Measurements from ENCODE around the gene MELTF.

MELTF gene

DNA sequence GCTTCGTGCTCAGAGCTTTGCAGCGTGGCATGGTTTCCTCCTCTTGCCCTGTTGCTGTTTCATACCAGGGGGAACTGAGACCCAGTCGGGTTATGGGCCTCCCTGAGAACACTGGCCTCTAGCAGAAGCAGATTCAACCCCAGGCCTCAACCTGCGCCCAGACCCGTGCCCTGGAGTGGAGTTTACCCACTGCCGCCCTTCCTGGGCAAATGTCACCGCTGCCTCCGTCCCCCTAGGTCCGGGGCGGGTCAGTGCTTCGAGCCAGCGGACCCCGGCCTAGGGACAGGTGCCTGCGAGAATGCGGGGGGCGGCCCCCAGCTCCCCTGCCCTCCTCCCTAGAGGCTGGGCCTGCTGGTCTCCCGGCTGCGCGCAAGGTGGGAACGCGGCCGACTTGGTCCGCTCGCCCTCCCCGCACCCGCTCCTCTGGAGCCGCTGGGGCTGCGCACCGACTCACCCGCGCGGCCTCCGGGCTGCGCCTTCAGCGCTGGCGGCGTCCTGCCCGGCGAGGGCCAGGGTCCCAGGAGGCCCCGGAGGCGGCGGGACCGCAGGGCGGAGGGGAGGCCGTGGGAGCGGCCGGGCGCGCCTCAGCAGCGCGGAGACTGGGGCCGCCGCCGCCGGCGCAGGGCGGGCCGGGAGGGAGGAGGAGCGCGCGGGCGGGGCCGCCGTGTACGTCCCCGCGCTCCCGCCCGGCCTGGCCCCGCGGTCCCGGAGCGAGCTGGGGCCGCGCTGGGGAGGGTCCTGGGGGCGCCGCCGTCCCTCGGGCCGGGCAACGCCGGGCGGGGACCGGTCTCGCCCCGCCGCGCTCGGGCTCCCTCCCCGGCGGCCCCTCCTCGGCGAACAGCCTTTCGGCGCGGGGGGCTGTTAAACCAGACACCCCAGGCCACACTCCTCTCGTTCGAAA lies 61.1 kb downstream of the MELTF start, which contains the start of gene PIGZ:
PIGZ (minus strand) TSS at position 601 of the 901 bp plus-strand sequence. CDS start 16,802 bp downstream, outside the sequence.
- DNase-seq (ENCODE audit: low spot score) = no peak

DNA sequence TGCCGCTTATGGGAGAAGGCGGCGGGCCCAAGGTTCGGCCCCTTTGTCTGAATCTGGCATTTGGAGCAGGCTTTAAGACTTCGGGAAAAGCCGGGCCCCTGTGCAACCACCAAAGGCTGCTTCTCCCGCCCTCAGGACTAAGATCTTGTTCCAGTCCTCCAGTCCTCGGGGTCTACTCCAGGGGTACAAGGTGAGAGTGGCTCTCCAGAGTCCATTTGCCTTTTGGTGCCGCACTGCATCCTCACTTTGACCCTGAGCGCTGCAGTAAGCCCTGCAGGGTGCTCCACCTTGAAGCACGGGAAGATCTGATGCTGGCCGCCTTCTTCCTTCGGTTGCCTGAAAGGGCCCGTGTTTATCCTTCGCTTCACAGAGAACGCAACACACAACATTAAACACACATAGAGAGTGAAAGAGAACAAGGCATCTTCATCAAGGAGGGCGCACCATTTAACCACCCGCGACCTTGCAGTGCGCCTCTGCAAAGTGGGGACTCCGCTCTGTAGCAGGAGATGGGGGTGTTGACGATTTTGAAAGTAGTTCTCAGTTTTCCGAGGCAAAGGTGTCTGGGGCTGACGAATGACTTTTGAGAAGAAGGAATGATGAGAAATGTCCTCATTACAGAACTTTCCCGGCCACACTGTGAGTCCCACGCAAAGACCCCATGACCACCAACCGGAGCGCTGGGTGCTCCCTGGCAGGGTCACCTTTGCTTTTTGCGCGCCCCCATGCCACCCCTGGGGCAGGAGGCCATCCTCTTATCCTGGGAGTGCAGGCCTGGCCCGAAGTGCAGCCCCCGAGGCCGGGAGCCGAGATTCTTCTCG lies 62.0 kb downstream of the MELTF start:
- no peak for DNase-seq (ENCODE audit: low spot score)

DNA sequence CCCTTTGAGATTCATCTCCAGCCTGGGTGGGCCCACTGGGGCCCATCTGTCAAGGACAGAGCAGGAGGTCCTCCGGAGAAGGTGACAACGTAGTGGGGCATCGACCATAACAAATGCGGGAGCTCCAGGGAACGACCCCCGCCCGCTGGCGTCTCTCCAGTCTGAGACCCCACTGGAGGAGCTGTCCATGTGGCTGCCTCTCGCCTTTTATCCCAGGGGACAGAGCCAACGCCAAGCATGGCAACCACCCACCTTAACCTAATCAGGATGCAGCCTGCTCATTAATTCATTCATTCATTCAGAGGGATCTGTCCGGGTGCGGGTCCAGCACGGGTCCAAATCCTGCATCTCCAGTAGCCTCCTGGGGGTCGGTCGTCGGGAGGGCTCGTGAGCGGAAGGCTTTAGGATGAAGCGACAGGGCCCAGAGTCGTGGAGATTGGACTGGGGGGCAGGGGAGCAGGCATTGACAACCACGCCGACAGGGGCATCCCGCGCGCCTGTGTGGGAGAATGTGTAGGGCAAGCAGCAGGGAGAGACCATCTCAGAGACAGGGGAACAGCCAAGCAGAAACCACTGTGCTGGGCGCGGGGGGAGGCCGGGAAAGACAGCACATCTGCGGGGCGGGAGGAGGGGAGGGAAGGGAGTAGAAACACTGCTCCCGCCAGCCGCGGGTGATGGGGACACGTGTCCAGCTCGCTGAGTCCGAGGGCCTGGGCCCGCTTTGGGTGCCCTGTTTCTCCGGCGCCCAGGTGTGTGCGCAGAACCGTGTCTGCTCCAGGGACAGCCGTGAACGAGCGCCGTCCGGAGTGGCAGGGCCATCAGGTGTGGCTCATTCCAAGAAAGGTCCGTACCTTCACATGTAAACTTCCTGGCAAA lies 62.9 kb downstream of the MELTF start:
- no peak for DNase-seq (ENCODE audit: low spot score)

DNA sequence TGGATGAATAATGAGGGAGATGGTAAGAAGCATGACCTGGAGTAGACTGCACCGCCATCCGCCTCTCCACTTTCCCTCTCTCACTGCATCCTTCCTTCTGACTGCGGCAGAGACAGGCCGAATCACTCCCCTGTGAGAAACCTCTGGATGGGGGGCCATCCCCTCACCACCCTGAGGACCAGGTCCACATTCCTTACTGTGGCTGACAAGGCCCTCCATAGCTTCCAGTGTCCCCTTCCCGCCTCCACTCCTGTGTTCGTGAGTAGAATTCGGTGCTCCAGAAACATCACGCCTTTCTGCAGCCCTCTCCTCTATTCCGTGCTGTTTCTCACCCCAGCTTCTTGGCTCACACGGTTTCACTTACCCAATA lies 63.8 kb downstream of the MELTF start:
- no peak for DNase-seq (ENCODE audit: low spot score)

DNA sequence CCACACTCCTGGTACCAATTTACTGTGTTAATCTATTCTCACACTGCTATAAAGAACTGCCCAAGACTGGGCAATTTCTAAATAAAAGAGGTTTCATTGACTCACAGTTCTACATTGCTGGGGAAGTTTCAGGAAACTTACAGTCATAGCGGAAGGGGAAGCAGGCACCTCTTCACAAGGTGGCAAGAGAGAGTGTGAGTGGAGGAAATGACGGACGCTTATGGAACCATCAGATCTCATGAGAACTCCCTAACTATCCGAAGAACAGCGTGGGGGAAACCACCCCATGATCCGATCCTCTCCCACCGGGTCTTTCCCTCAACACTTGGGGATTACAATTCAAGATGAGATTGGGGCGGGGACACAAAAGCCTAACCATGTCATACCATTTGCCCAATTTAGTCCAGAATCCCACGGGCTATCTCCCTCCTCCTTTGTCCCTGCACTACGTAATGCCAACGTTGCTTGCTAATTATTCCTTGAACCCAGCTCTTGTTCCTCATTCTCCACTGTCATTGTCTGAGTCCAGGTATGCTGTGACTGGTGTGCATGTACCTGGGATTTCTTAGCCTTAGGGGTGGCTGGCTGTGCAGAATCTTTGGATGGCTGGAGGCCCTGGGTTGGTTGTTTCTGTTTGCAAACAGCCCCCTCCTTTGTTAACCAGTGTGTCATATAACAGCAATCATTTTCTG lies 64.4 kb downstream of the MELTF start:
- DNase-seq (ENCODE audit: low spot score) = no peak

DNA sequence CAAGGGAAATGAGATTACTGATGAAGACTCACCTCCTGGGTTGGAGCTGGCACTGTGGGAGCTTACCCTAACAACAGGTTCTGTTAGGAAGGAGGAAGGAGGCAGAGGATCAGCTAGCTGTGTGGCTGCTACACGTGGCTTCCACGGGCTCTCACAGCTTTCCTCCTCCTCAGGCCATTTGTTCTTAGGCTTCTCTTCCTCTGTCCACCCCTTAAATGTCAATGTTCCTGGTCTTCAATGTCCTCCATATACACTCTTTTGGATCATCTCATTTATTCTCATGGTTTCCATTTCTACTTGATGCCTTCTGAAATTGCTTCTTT lies 66.0 kb downstream of the MELTF start:
- DNase-seq (ENCODE audit: low spot score) = no peak

DNA sequence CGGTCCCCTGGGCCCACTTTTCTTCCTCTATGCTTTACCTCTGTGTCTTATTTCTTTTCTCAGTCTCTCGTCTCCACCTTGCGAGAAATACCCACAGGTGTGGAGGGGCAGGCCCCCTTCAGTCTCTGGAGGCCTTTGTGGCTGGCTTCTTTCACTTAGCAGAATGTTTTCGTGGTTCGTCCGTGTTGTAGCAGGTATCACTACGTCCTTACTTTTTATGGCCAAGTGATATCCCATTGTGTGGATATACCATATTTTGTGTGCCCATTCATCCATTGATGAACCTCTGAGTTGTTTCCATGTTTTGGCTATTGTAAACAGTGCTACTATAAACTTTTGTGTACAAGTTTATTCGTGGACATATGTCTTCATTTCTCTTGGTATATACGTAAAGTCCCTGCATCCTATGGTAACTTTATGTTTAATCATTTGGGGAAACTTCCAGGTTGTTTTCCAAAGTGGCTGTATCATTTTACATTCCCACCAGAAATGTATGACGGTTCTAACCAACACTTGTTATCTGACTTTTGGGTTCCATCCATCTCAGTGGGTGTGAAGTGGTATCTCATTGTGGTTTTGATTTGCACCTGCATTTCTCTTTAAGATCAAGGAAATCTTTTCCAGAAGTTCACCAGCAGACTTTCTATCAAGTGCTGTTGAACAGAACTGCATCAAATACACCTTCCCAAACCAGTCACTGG lies 66.5 kb downstream of the MELTF start:
- DNase-seq (ENCODE audit: low spot score) = no peak

DNA sequence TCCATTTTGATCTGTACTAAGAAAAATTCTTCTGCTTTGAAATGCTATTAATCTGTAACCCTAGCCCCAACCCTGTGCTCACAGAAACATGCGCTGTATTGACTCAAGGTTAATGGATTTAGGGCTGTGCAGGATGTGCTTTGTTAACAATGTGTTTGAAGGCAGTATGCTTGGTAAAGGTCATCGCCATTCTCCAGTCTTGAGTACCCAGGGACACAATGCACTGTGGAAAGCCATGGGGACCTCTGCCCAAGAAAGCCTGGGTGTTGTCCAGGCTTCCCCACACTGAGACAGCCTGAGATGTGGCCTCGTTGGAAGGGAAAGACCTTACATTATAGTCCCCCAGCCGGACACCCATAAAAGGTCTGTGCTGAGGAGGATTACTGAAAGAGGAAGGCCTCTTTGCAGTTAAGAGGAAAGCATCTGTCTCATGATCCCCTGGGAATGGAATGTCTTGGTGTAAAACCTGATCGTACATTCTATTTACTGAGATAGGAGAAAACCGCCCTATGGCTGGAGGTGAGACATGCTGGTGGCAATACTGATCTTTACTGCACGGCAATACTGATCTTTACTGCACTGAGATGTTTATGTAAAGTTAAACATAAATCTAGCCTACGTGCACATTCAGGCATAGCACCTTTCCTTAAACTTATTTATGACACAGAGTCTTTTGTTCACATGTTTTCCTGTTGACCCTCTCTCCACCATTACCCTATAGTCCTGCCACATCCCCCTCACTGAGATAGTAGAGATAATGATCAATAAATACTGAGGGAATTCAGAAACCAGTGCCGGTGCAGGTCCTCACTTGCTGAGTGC lies 67.3 kb downstream of the MELTF start:
- no peak for DNase-seq (ENCODE audit: low spot score)

DNA sequence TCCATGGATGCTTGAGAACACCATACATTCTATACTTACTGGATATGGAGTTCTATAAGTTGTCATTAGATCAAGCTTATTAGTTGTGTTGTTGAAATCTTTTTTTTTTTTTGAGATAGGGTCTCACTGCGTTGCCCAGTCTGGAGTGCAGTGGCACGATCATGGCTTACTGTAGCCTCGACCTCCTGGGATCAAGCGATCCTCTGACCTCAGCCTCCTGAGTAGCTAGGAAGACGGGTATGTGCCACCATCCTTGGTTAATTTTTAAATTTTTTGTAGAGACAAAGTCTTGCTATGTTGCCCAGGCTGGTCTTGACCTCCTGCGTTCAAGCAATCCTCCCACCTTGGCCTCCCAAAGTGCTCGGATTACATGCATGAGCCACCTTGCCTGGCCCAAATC lies 74.8 kb downstream of the MELTF start:
- DNase-seq (ENCODE audit: low spot score) = no peak
